Renal cortical epithelial cell (primary cell): ENCODE data around the gene ZBTB25. TPM values are rescaled to one million over a fixed set of nuclear protein-coding genes. Genes with fewer than 3 reads are reported as not detected.
A peak's percentile ranks its signal among the peaks of the same experiment; 100 is the strongest.

Experiments used
- DNase-seq: peaks from one replicate; pipeline ENCODE4 v3.0.0-alpha.2; 2011; ENCODE audit warnings: low read depth
- total RNA-seq: library from RNA; depleted of rRNA; stranded (reverse); fragments of >200 nt; gene quantifications from 2 replicates; pipeline ENCODE4 v1.2.3, GENCODE V29; 2014

The ZBTB25 gene
- total RNA-seq, 1 donor from 2014 or later: 12.9 TPM

GRCh38 chr14:64440494-64440893, 63.1 kb downstream of the ZBTB25 start:
- peak; percentile 59 for DNase-seq

- no peak for DNase-seq
Measured at GRCh38 chr14:64439141-64439540, 64.5 kb downstream of the ZBTB25 start.

- DNase-seq: peak; percentile 100
Measured at GRCh38 chr14:64438181-64438841, 65.3 kb downstream of the ZBTB25 start.

- no peak for DNase-seq
Measured at GRCh38 chr14:64434528-64434927, 69.1 kb downstream of the ZBTB25 start.

GRCh38 chr14:64423987-64424386, 79.7 kb downstream of the ZBTB25 start:
- peak; percentile 40 for DNase-seq

- no peak for DNase-seq
Measured at GRCh38 chr14:64422756-64423155, 80.9 kb downstream of the ZBTB25 start.

- DNase-seq: no peak
Measured at GRCh38 chr14:64422005-64422404, 81.6 kb downstream of the ZBTB25 start.

- peak; percentile 58 for DNase-seq
Measured at GRCh38 chr14:64421166-64421565, 82.5 kb downstream of the ZBTB25 start.

GRCh38 chr14:64419003-64419402, 84.6 kb downstream of the ZBTB25 start:
- DNase-seq: no peak

GRCh38 chr14:64417771-64418125, 85.9 kb downstream of the ZBTB25 start:
- no peak for DNase-seq

GRCh38 chr14:64417055-64417770, 86.4 kb downstream of the ZBTB25 start:
- DNase-seq: no peak

- DNase-seq: no peak
Measured at GRCh38 chr14:64416348-64416932, 87.2 kb downstream of the ZBTB25 start.

GRCh38 chr14:64412237-64412636, 91.4 kb downstream of the ZBTB25 start:
- no peak for DNase-seq

GRCh38 chr14:64411001-64411400, 92.6 kb downstream of the ZBTB25 start:
- DNase-seq: no peak

- peak; percentile 84 for DNase-seq
Measured at GRCh38 chr14:64410084-64410774, 93.4 kb downstream of the ZBTB25 start.

GRCh38 chr14:64409126-64409920, 94.3 kb downstream of the ZBTB25 start:
- DNase-seq: no peak

GRCh38 chr14:64407329-64407728, 96.3 kb downstream of the ZBTB25 start:
- no peak for DNase-seq

- no peak for DNase-seq
Measured at GRCh38 chr14:64405295-64405694, 98.3 kb downstream of the ZBTB25 start.

- DNase-seq: no peak
Measured at GRCh38 chr14:64401949-64402348, 101.7 kb downstream of the ZBTB25 start.

- DNase-seq: no peak
Measured at GRCh38 chr14:64400829-64401459, 102.7 kb downstream of the ZBTB25 start.
